PC-3 (cell line): Measurements from ENCODE around the gene HK1.

Experiments
- EZH2 ChIP-seq: fragments of 300-600 bp; sonication (generic); IDR thresholded peaks from one replicate; pipeline ENCODE4 v1.6.1; 2017; ENCODE audit warnings: antibody characterized with exemption, mild to moderate bottlenecking, low read length; ENCODE audit not compliant: unreplicated experiment
- TF ChIP-seq, protein P1 (sequence below): fragments of 300-600 bp; sonication (generic); conservative IDR thresholded peaks from 2 replicates; pipeline ENCODE4 v1.5.1; 2017; ENCODE audit warnings: antibody characterized with exemption, low read depth, mild to moderate bottlenecking, low read length

- TF ChIP-seq, protein P1, sequence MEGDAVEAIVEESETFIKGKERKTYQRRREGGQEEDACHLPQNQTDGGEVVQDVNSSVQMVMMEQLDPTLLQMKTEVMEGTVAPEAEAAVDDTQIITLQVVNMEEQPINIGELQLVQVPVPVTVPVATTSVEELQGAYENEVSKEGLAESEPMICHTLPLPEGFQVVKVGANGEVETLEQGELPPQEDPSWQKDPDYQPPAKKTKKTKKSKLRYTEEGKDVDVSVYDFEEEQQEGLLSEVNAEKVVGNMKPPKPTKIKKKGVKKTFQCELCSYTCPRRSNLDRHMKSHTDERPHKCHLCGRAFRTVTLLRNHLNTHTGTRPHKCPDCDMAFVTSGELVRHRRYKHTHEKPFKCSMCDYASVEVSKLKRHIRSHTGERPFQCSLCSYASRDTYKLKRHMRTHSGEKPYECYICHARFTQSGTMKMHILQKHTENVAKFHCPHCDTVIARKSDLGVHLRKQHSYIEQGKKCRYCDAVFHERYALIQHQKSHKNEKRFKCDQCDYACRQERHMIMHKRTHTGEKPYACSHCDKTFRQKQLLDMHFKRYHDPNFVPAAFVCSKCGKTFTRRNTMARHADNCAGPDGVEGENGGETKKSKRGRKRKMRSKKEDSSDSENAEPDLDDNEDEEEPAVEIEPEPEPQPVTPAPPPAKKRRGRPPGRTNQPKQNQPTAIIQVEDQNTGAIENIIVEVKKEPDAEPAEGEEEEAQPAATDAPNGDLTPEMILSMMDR = no peak
- no peak for TF ChIP-seq EZH2
These were observed 137.7 kb downstream of the HK1 start for GRCh38 chr10:69415951-69416350.
